Jurkat, Clone E6-1 (cell line): ENCODE measurements around the gene HLA-DPB1.
A peak's percentile ranks its signal among the peaks of the same experiment; 100 is the strongest.

Experiments
- DNase-seq: peaks from one replicate; pipeline ENCODE4 v3.0.0-alpha.2; 2011; ENCODE audit warnings: low read depth, low spot score
- H3K4me3 ChIP-seq: 2 replicates; pipeline ENCODE4 v1.5.1; 2011; ENCODE audit warnings: mild to moderate bottlenecking, low read length, control low read depth, moderate library complexity

Gene HLA-DPB1

DNA sequence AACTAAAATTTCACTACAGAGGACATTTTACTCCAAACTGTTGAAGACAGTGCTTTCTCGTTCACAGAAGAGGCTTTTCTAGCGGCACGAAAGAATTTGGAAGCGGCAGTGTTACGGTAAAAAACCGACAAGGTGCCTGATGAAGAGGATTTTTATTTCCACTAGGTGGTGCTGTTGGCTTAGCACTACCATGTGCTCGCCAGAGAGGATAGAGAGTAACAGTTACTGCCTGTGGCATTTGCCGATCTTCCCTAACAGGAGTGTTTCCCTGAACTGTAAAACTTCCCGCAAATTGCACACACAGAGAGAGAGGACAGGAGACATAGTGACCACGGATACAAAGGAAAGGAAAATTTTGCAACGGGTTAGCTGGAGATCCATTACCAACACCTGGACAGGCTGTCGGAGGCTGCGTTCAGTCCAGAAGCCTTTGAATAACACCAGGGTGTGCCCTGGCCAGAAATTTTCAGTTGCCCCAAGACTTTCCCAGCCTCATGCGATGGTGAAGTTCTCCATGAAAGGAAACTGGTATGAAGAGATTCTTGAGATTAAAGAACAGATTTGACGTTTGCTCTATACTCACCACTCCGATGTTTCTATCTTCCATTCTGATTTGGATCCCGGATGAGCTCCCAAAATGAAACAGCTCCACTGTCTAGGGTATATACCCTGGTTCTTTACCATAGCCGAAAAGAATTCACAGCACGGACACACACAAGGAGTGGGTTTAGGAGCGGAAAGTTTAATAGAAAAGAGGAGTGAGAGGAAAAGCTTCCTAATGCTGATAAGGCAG, 48.1 kb downstream of the HLA-DPB1 start:
- peak; percentile 33 for DNase-seq

DNA sequence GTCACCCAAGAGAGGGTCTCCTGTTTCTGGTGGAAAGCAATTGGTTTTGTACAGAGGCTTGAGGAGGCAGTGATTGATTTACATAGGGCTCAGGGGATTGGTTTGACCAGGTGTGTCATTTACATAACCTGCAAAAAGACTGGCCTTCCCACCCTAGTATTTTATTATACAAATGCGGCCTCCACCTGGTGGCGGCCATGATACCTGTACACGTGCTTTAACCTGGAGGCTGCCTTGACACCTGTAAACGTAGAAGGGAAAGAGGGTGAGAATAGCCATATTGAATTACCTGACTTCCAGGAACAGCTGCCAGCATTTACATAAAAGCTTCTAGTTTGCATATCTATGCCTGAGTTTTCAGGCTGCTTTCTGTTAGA, 48.7 kb downstream of the HLA-DPB1 start:
- no peak overlapping the region for H3K4me3 ChIP-seq
- DNase-seq, result no peak

More for the DNA sequence above, 48.1 kb downstream of the HLA-DPB1 start:
- H3K4me3 ChIP-seq, result no peak overlapping the region

- no peak overlapping the region for H3K4me3 ChIP-seq
- DNase-seq, result no peak
Observed at GRCh38 chr6:33124947-33125346, 49.2 kb downstream of the HLA-DPB1 start.

DNA sequence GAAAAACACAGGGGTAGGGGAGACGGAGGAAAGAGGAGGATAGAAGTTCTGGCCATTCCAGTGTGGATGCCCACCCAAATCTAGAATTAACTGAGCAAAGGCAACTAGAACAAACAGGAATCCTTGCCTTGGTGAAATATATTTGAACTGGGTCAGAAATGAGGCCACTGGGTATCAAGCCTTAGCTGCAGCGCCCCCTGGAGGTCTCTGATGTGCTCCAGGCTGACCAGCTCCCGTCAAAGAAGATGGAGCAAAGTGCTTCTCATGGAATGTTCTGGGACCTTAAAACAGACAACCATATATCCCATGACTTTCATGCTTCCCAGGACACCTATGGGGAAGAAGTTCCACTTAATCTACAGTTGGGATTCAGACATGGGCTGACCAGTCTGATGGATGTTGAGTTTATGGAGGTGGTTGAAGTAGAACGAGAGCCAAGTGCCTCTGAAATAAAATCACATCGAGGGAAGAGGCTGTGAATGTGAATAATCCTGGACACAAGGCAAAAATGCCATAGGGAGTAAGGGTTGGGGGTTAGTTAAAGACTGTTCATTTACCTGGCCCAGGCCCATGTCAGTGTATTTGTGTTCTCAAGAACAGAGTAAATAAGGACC, 50.4 kb downstream of the HLA-DPB1 start:
- no peak overlapping the region for H3K4me3 ChIP-seq
- DNase-seq, result no peak

GRCh38 chr6:33128318-33128717, 52.5 kb downstream of the HLA-DPB1 start:
- DNase-seq, result no peak
- H3K4me3 ChIP-seq, result no peak overlapping the region

DNA sequence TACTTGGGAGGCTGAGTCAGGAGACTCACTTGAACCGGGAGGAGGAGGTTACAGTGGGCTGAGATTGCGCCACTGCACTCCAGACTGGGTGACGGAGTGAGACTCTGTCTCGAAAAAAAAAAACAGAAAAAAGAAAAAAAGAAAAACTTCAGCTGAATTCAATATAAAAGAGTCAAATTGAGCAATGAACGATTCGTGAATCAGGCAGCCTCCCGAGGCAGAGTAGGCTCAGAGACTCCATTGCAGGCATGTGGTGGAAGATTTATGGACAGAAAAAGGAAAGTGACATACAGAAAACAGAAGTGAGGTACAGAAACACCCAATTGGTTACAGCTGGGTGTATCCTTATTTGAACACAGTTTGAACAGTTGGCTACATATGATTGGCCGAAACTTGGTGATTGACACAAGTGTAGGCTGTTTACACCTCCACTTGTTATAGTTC, 56.3 kb downstream of the HLA-DPB1 start:
- DNase-seq, result no peak
- no peak overlapping the region for H3K4me3 ChIP-seq

- H3K4me3 ChIP-seq, result no peak overlapping the region
- DNase-seq, result peak; percentile 10
Observed at GRCh38 chr6:33136310-33136900, 60.6 kb downstream of the HLA-DPB1 start.
